Omental fat pad (tissue), 4 donors: ENCODE measurements around the gene DEDD2. TPM values are rescaled to one million over a fixed set of nuclear protein-coding genes. Genes with fewer than 3 reads are reported as not detected.

ENCODE experiments used
- ATAC-seq: fragments of 150-250 bp; one replicate; pipeline ENCODE4 v1.9.1; 2016; ENCODE audit warnings: mild to moderate bottlenecking, moderate library complexity; ENCODE audit not compliant: low FRiP score
- DNase-seq: peaks from one replicate; pipeline ENCODE4 v3.0.0-alpha.2; 2019; ENCODE audit warnings: low spot score
- total RNA-seq, 4 donors: library from RNA; depleted of rRNA; stranded (reverse); fragments of >200 nt; gene quantifications; one replicate each; pipeline ENCODE4 v1.1.0, GENCODE V29; 2016
- TF ChIP-seq, protein P1 (sequence below), 3 donors: fragments of 450-650 bp; IDR thresholded peaks; one replicate each; pipeline ENCODE4 v1.5.1; 2016 to 2017; ENCODE audit warnings: antibody characterized with exemption in 3 of 3, mild to moderate bottlenecking in 3 of 3, moderate library complexity in 2 of 3

Gene DEDD2
- total RNA-seq, 4 donors from 2014 or later = 22.0 to 59.3 (median 29.9) TPM

GRCh38 chr19:42174188-42174587 is 43.3 kb downstream of the DEDD2 start:
- DNase-seq = no peak
- ATAC-seq = no peak
- TF ChIP-seq, protein P1, sequence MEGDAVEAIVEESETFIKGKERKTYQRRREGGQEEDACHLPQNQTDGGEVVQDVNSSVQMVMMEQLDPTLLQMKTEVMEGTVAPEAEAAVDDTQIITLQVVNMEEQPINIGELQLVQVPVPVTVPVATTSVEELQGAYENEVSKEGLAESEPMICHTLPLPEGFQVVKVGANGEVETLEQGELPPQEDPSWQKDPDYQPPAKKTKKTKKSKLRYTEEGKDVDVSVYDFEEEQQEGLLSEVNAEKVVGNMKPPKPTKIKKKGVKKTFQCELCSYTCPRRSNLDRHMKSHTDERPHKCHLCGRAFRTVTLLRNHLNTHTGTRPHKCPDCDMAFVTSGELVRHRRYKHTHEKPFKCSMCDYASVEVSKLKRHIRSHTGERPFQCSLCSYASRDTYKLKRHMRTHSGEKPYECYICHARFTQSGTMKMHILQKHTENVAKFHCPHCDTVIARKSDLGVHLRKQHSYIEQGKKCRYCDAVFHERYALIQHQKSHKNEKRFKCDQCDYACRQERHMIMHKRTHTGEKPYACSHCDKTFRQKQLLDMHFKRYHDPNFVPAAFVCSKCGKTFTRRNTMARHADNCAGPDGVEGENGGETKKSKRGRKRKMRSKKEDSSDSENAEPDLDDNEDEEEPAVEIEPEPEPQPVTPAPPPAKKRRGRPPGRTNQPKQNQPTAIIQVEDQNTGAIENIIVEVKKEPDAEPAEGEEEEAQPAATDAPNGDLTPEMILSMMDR (IDR thresholded peaks at IDR 0.05) = no peak

GRCh38 chr19:42173695-42174094 is 43.8 kb downstream of the DEDD2 start:
- DNase-seq (no peak), ATAC-seq (no peak)
- TF ChIP-seq, protein P1 (IDR thresholded peaks at IDR 0.05) = no peak

GRCh38 chr19:42172261-42172660 is 45.2 kb downstream of the DEDD2 start:
- no peak for ATAC-seq
- TF ChIP-seq, protein P1 (IDR thresholded peaks at IDR 0.05) = no peak
- no peak for DNase-seq

GRCh38 chr19:42170715-42171114 is 46.8 kb downstream of the DEDD2 start:
- TF ChIP-seq, protein P1 (IDR thresholded peaks at IDR 0.05) = no peak
- no peak for DNase-seq
- no peak for ATAC-seq

GRCh38 chr19:42169486-42170413 is 47.7 kb downstream of the DEDD2 start:
- DNase-seq (no peak), ATAC-seq (no peak)
- TF ChIP-seq, protein P1 (IDR thresholded peaks at IDR 0.05) = no peak

DNA sequence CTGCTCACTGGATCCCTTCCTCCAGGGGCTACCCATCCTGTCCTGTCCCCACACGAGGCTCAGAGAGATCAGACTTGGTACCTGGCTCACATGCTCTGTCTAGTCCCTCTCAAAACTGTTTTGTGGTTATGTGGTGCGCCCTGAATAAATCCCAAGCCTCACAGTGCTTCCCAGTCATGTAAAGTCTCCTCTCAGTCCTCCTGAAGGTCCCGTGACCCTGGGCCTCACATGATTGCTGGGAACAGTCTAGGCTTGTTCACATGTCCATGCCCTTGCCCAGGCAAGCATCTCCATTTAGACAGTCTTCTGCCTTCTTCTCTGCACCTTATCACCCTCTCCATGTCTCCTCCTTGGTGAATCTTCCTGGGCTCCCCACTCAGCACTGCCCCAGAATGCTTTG is 49.3 kb downstream of the DEDD2 start:
- TF ChIP-seq, protein P1 (IDR thresholded peaks at IDR 0.05) = no peak
- no peak for DNase-seq
- no peak for ATAC-seq

- no peak for ATAC-seq
- TF ChIP-seq, protein P1 (IDR thresholded peaks at IDR 0.05) = no peak
Observed at GRCh38 chr19:42166316-42166715, 51.2 kb downstream of the DEDD2 start.

More at GRCh38 chr19:42166316-42166715, 51.2 kb downstream of the DEDD2 start:
- no peak for DNase-seq
